Right lobe of liver (tissue), 6 donors: Measurements from ENCODE around the gene LGI1. TPM values are rescaled to one million over a fixed set of nuclear protein-coding genes. Genes with fewer than 3 reads are reported as not detected.
A peak's percentile ranks its signal among the peaks of the same experiment; 100 is the strongest.

Source experiments
- ATAC-seq, 4 donors: fragments of 200-7000 bp; cut with Tn5 transposase; one replicate each; pipeline ENCODE4 v1.9.1; 2020; ENCODE audit warnings: mild to moderate bottlenecking in 4 of 4, moderate library complexity in 4 of 4
- DNase-seq, 3 donors: peaks; one replicate each; pipeline ENCODE4 v3.0.0-alpha.2; 2020
- H3K27ac ChIP-seq, 3 donors: fragments of 200-600 bp; one replicate each; pipeline ENCODE4 v1.8.0; 2022
- H3K27me3 ChIP-seq, 2 donors: fragments of 200-600 bp; one replicate each; pipeline ENCODE4 v1.8.0; 2022
- H3K36me3 ChIP-seq, 4 donors: fragments of 200-600 bp; sonication (generic) in 1 of 4; one replicate each; pipeline versions ENCODE4 v1.5.1 to v1.8.0; 2017 to 2022; ENCODE audit warnings: control low read depth in 1 of 4
- H3K4me1 ChIP-seq, 4 donors: fragments of 200-600 bp; sonication (generic) in 1 of 4; one replicate each; pipeline versions ENCODE4 v1.5.1 to v1.8.0; 2017 to 2022; ENCODE audit warnings: control low read depth in 1 of 4
- H3K4me3 ChIP-seq, 3 donors: fragments of 200-600 bp; one replicate each; pipeline ENCODE4 v1.8.0; 2022
- H3K9me3 ChIP-seq, 4 donors: fragments of 200-600 bp; sonication (generic) in 1 of 4; one replicate each; pipeline versions ENCODE4 v1.5.1 to v1.8.0; 2017 to 2022; ENCODE audit warnings: control low read depth in 1 of 4
- CTCF ChIP-seq, 4 donors: fragments of 200-600 bp in 3 of 4; fragments of 450-650 bp in 1 of 4; IDR thresholded peaks; one replicate each; pipeline versions ENCODE4 v1.5.1 to v1.8.0; 2016 to 2022; ENCODE audit warnings: antibody characterized with exemption in 4 of 4, mild to moderate bottlenecking in 2 of 4
- POLR2A ChIP-seq: fragments of 450-650 bp; IDR thresholded peaks from one replicate; pipeline ENCODE4 v1.6.1; 2017; ENCODE audit warnings: antibody characterized with exemption, mild to moderate bottlenecking
- WGBS: methylation state at CpG from one replicate; pipeline ENCODE4 v1.1.6; 2018; ENCODE audit warnings: low coverage, low lambda C conversion rate; ENCODE audit not compliant: insufficient coverage; ENCODE audit errors: missing lambda C conversion rate; 5-methylcytosine and 5-hydroxymethylcytosine counted together
- intact Hi-C, 2 donors: fragments of 100-400 bp; cut with DNase I; formaldehyde crosslinking; loops; one replicate each; pipeline versions ENCODE4 v1.11.2 to v1.14.1; 2022
- long read RNA-seq: library from polyadenylated mRNA; unstranded; transcript quantifications from one replicate; pipeline ENCODE4 v2.0.0, GENCODE V29; 2019
- total RNA-seq, 6 experiments: library from RNA; depleted of rRNA in 2 of 6; stranded (reverse); fragments of >200 nt in 2 of 6; fragmentation: NEBNext Ultra II Directional in 3 of 6; extraction: Animal tissue kit (Norgen Biotek cat#: 25700) in 3 of 6; gene quantifications; one replicate each; pipeline versions ENCODE4 v1.1.0 to v1.2.4, GENCODE V29; 2016 to 2023
- donor health status: DM: no; HTN: yes; CAD: no.
- donor health status: DM: no; HTN: no; CAD: no.
- donor health status: DM: no; HTN: no; CAD: no.
- donor health status: DM: no; HTN: yes; CAD: no.
- donor health status: DM: no; HTN: yes; CAD: no.

The LGI1 gene
- total RNA-seq, result 1 to 10 TPM in 1 of 6 experiments, under 1 TPM in 4, not detected in 1; 0.22 to 2.3 (median 0.86) TPM
- long read RNA-seq, result 0 reads

GRCh38 chr10:93757801-93758507 lies at the start of gene LGI1:
Gene LGI1 (plus strand): TSS chr10:93757936. CDS start chr10:93758145, 209 bp downstream.
- WGBS, result 42% methylated on average over 14 of the region's 16 CpGs
- no peak for DNase-seq
- ATAC-seq, result peak; percentile 55 to 74 (median 68)
- no peaks in the 10 kb centered on the region for H3K36me3 ChIP-seq
- intact Hi-C loops, result no loop called here
- H3K4me1 ChIP-seq, result no peaks in the 10 kb centered on the region
- H3K4me3 ChIP-seq, result peak within 1 kb of the TSS in 2 of 3 donors; percentile 7 to 28
- H3K9me3 ChIP-seq, result no peaks in the 10 kb centered on the region
- no peaks in the 10 kb centered on the region for H3K27me3 ChIP-seq
- H3K27ac ChIP-seq, result no peak within 1 kb of the TSS
- TF ChIP-seq POLR2A, result no peak
- no peak for TF ChIP-seq CTCF (IDR thresholded peaks at IDR 0.05)

GRCh38 chr10:93710333-93710909 lies 47.3 kb upstream of the LGI1 start:
- Histone ChIP-seq H3K36me3 (no peaks in the 10 kb centered on the region), H3K4me3 (no peak overlapping the region), H3K9me3 (no peaks in the 10 kb centered on the region), H3K27me3 (no peaks in the 10 kb centered on the region), H3K27ac (no peak overlapping the region), H3K4me1 (no peaks in the 10 kb centered on the region)
- 52% methylated on average over 4 of the region's 5 CpGs for WGBS
- peak; percentile 37 to 63 (median 60) for DNase-seq
- TF ChIP-seq CTCF (IDR thresholded peaks at IDR 0.05) (no peak), POLR2A (no peak)
- intact Hi-C loops, result no loop called here
- peak; percentile 79 to 92 (median 80) for ATAC-seq

GRCh38 chr10:93711891-93712290 lies 45.8 kb upstream of the LGI1 start:
- H3K27ac ChIP-seq, result no peak overlapping the region
- DNase-seq (no peak), ATAC-seq (no peak)
- H3K9me3 ChIP-seq, result no peaks in the 10 kb centered on the region
- H3K4me1 ChIP-seq, result no peaks in the 10 kb centered on the region
- TF ChIP-seq POLR2A (no peak), CTCF (IDR thresholded peaks at IDR 0.05) (no peak)
- no peak overlapping the region for H3K4me3 ChIP-seq
- WGBS, result 61% methylated on average over 3 of the region's 3 CpGs
- H3K36me3 ChIP-seq, result no peaks in the 10 kb centered on the region
- intact Hi-C loops, result no loop called here
- H3K27me3 ChIP-seq, result no peaks in the 10 kb centered on the region

- Histone ChIP-seq H3K27me3 (no peaks in the 10 kb centered on the region), H3K27ac (no peak overlapping the region), H3K9me3 (no peaks in the 10 kb centered on the region), H3K4me1 (no peaks in the 10 kb centered on the region), H3K36me3 (no peaks in the 10 kb centered on the region), H3K4me3 (no peak overlapping the region)
- DNase-seq (no peak), ATAC-seq (peak in 2 of 4 donors; percentile 50 to 66)
- intact Hi-C loops, result no loop called here
- 51% methylated on average over 2 of the region's 2 CpGs for WGBS
- no peak for TF ChIP-seq POLR2A
- no peak for TF ChIP-seq CTCF (IDR thresholded peaks at IDR 0.05)
These were observed 45.1 kb upstream of the LGI1 start for GRCh38 chr10:93712593-93712992.
